PC-9 (cell line): ENCODE measurements around the gene PKNOX1.
"Not testable (repeated sequence)": the region's sequence is repeated elsewhere in the genome, so short reads cannot be mapped to it uniquely, and the experiment has no call there.

Source experiments
- EZH2 ChIP-seq: fragments of 200-600 bp; sonication (generic); IDR thresholded peaks from 2 replicates; pipeline ENCODE4 v1.8.0; 2017; ENCODE audit warnings: antibody characterized with exemption, low read depth
- TF ChIP-seq, protein P1 (sequence below): fragments of 200-600 bp; sonication (generic); conservative IDR thresholded peaks from 2 replicates; pipeline ENCODE4 v1.6.1; 2017; ENCODE audit warnings: mixed run types, antibody characterized with exemption, mild to moderate bottlenecking, moderate library complexity

DNA sequence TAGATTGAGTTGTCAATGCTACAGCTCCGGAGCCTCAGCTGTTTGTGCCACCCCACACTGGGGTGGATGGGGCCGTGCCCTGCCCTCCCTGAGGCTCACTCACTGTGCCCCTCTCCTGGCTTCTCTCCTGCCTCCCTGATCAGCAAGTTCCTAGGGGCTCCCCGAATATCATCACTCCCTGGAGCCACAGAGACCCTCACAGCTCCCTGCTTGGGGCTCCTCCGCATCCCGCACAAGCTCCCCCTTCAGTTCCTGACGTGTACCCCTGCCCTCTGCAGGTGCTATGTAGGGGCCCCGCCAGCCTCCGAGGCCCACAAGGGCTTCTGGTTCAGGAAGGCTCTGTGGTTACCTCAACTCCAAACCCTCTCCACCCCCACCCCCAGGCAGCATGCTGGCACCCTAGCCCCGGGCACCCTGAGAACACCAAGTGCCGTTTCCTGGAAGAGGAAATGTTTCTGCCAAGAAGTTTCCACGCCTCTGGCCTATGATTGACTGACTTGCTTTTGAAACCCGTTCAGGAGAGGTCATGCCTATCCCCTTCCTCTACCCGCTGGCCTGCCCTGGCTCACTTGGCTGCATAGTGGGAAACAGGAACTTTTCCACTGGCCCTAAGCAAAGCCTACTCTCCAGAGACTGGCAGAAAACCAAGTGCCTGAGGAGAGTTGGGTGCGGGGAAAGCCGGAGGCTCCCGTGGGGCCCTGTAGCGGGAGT lies 71.0 kb downstream of the PKNOX1 start:
- TF ChIP-seq, protein P1, sequence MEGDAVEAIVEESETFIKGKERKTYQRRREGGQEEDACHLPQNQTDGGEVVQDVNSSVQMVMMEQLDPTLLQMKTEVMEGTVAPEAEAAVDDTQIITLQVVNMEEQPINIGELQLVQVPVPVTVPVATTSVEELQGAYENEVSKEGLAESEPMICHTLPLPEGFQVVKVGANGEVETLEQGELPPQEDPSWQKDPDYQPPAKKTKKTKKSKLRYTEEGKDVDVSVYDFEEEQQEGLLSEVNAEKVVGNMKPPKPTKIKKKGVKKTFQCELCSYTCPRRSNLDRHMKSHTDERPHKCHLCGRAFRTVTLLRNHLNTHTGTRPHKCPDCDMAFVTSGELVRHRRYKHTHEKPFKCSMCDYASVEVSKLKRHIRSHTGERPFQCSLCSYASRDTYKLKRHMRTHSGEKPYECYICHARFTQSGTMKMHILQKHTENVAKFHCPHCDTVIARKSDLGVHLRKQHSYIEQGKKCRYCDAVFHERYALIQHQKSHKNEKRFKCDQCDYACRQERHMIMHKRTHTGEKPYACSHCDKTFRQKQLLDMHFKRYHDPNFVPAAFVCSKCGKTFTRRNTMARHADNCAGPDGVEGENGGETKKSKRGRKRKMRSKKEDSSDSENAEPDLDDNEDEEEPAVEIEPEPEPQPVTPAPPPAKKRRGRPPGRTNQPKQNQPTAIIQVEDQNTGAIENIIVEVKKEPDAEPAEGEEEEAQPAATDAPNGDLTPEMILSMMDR: not testable (repeated sequence)
- not testable (repeated sequence) for TF ChIP-seq EZH2
